Coronary artery (tissue), 2 donors: ENCODE measurements around the gene PYGB.

Source experiments
- DNase-seq: peaks from one replicate; pipeline ENCODE4 v3.0.0-alpha.2; 2017; ENCODE audit warnings: low spot score
- H3K27ac ChIP-seq, 2 donors: fragments of 200-600 bp; sonication (generic); one replicate each; pipeline ENCODE4 v1.5.1; 2016 to 2019
- H3K4me3 ChIP-seq: fragments of 200-600 bp; sonication (generic); 2 replicates; pipeline ENCODE4 v1.5.1; 2016; ENCODE audit warnings: mild to moderate bottlenecking, moderate library complexity
- TF ChIP-seq, protein P1 (sequence below): fragments of 200-600 bp; sonication (generic); IDR thresholded peaks from one replicate; pipeline ENCODE4 v1.5.1; 2019; ENCODE audit warnings: antibody characterized with exemption

The PYGB gene

DNA sequence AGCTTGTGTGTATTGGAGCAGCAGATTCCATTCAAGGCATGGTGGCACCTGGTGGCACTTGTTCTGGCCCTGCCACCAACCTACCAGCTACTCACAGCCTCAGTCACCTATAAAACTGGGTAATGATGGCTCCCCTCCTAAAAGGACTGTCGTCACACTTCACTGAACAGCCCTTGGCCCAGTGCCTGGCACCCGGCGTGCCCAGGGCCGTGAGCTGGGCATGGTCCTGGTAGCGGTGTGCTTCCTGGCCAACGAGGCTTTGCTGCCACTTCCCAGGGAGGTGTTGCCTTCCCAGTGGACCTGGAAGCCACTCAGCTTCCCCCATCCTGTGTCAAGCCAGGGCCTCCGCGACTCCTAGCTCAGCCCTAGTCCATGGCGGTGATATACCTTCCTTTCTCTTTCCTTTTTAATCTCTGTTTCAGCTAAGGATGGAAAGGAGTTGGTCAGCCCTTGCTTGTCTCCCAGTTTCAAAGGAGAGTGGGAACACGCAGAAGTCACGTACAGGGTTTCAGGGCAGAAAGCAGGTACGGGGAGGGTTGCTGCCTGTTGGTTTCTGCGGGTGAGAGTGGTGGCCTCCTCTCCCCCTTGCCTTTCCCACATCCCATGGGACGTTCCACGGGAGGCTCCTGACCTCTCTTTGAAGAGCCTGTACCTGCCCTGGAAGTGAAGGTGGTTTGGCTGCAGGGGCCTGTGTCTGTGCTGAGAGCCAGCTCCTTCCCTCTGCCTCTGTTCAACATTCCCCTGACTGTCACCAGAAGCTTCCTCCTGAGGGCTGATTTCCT is 26.9 kb upstream of the PYGB start:
- DNase-seq = no peak
- peak overlapping the region in 1 of 2 donors; percentile 21 for H3K27ac ChIP-seq
- H3K4me3 ChIP-seq = no peak overlapping the region
- TF ChIP-seq, protein P1, sequence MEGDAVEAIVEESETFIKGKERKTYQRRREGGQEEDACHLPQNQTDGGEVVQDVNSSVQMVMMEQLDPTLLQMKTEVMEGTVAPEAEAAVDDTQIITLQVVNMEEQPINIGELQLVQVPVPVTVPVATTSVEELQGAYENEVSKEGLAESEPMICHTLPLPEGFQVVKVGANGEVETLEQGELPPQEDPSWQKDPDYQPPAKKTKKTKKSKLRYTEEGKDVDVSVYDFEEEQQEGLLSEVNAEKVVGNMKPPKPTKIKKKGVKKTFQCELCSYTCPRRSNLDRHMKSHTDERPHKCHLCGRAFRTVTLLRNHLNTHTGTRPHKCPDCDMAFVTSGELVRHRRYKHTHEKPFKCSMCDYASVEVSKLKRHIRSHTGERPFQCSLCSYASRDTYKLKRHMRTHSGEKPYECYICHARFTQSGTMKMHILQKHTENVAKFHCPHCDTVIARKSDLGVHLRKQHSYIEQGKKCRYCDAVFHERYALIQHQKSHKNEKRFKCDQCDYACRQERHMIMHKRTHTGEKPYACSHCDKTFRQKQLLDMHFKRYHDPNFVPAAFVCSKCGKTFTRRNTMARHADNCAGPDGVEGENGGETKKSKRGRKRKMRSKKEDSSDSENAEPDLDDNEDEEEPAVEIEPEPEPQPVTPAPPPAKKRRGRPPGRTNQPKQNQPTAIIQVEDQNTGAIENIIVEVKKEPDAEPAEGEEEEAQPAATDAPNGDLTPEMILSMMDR = no peak

DNA sequence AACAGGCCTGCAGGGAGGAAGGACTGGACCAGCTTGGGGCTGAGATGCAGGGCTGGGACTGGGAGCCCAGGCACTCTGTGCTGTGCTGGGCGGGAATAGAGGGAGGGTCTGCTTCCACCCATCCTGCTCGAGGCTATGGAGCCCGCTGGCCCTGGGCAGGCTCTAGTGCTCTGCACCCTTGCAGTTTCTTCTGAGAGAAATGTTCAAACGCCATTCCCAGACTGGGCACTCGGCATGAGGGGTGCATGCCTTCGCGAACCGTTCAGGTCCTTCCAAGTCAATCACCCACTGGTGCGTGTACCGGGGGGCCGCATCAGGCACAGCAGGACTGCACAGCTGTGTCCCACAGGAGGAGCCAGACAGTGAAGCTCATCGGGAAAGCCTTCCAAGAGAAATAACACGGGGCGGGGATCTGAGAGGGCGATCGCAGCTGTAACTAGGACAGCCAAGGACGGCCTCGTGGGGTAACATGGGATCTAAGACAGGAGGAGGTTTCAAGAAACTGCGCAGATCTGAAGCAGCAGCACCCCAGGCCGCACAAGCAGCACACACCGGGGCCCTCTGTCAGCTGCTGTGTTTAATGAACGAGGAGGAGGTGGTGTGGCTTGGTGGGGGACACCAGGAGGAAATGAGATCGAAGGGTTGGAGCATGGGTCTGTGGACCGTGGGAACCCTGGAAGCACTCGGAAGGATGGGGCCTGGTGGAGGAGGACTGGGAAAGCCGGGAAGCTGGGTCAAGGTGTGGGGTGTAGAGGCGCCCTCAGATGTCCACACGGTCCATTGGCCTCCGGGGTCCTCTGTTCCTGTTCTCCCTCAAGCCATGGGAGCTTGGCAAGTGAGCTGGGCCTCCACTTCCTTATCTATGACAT is 26.1 kb upstream of the PYGB start:
- Histone ChIP-seq H3K4me3 (no peak overlapping the region), H3K27ac (peak overlapping the region in 1 of 2 donors; percentile 21)

DNA sequence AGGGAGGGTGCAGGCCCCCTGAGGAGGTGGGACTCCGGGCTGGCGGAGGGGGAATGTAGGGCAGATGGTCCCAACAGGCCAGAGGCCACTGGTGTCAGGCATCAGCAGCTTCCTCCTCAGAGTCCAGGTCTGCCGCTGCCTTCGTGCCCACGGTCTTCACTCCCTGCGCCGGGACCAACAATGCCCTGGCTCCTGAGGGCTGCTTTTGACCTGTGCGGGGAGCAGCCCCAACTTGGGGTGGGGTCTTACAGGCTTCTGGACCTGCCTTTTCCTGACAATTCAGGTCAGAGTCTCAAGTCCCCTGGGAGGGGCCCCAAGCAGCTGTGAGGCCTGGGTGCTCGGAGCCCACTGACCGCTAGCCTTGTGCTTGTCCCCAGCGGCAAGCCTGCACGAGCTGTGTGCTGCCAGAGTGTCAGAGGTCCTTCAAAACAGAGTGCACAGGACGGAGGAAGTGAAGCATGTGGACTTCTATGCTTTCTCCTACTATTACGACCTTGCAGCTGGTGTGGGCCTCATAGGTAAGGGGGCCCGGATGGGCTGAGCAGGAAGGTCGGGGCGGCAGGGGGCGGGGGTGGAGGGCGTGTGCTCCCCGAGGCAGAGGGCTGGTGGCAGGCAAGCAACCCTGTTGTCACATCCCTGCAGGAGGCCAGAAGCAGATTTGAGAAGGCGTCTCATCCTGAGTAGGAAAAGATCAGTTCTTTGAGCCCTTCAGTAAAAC is 25.3 kb upstream of the PYGB start:
- TF ChIP-seq, protein P1 = no peak
- peak overlapping the region in 1 of 2 donors; percentile 21 for H3K27ac ChIP-seq

More for the DNA sequence above, 26.1 kb upstream of the PYGB start:
- TF ChIP-seq, protein P1 = no peak
- no peak for DNase-seq

DNA sequence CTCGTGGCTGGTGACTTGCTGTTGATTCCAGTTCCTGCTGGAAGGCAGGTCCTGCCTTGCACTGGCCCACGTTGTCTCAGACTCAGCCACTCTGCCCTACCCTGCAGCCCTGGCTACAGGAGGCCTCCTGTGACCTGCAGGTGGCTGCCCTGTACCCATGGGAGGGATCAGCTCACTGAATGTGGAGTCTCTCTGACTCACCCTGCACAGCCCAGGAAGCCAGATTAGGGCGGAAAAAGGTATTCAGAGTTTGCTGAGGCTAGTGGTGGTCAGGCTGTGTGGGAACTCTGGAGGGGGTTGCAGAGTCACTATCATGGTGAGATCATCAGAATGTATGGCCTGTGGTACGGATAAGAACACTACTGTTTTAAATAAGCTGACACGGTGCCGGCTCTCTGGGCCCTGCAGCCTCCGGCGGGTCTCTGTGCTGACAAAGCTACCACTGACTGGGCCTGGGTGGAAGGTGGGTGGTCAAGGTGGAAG is 24.7 kb upstream of the PYGB start:
- Histone ChIP-seq H3K4me3 (no peak overlapping the region), H3K27ac (no peak overlapping the region)
- TF ChIP-seq, protein P1 = no peak
- DNase-seq = no peak

More for the DNA sequence above, 25.3 kb upstream of the PYGB start:
- no peak for DNase-seq
- H3K4me3 ChIP-seq = no peak overlapping the region

DNA sequence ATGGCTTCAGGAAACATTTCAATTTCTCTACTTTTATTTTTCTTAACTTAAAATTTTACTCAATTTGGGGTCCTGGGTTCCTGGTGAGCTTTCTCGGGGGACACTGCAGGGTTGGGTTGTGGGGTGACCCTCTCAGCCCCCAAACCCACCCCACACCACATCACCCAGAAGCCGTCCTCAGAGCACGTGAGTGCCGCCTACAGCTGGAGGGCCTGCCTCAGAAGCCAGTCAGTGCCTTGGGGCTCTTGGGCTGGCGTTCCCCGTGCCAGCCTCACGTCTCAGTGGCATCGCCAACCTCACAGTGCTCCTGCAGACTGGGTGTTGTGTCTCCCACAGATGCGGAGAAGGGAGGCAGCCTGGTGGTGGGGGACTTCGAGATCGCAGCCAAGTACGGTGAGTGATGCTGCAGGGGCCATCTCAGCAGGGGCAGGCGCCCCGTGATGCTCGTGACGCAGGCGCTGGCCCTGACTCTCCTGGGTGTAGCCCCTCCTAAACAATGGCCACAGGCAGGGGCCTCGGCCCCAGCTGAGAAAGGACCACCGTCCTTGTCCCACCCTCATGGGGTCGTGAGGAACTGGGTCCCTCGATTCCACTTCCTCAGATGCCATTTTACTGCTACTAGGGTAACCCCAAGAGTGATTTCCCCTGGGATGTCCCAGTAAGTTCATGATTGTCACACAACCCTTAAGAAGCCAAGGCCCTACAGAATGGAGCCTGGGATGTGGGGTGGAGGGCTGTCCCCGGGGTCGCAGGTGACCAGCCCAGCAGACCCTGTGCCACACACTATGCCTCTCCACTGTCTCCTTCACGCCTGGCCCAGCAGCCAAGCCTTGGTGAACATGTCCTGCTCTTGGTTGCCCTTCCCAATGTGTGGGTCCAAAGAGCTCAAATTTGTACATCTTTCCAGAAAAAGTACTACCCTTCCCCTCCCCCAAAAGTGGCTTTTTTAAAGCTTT is 23.8 kb upstream of the PYGB start:
- Histone ChIP-seq H3K4me3 (no peak overlapping the region), H3K27ac (no peak overlapping the region)
- no peak for DNase-seq
- TF ChIP-seq, protein P1 = no peak

DNA sequence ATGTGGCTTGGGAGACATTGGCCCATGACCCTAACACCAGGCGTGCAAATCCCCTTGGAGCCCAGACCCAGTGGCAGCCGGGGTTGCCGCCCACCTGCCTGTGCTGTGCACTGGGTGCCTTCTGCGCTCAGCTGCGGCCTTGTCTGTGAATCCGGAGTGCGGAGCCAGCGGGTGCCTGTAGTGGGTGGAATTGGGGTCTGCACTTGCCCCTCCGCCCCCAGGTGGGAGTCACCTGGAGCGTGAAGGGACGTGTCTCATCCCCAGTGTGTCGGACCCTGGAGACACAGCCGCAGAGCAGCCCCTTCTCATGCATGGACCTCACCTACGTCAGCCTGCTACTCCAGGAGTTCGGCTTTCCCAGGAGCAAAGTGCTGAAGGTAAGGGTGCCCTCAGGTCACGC is 22.9 kb upstream of the PYGB start:
- TF ChIP-seq, protein P1 = no peak
- no peak for DNase-seq
- peak overlapping the region; percentile 86 to 97 for H3K27ac ChIP-seq

More for the DNA sequence above, 22.9 kb upstream of the PYGB start:
- H3K4me3 ChIP-seq = no peak overlapping the region
